GM21381 (cell line): ENCODE data around the gene ANXA7.
"Not testable (repeated sequence)": the region's sequence is repeated elsewhere in the genome, so short reads cannot be mapped to it uniquely, and the experiment has no call there.

Experiments used
- ATAC-seq: cut with Tn5 transposase; IDR thresholded peaks from one replicate; pipeline ENCODE4 v1.9.1; 2021; ENCODE audit warnings: mild to moderate bottlenecking, moderate library complexity; ENCODE audit not compliant: unreplicated experiment

The ANXA7 gene

DNA sequence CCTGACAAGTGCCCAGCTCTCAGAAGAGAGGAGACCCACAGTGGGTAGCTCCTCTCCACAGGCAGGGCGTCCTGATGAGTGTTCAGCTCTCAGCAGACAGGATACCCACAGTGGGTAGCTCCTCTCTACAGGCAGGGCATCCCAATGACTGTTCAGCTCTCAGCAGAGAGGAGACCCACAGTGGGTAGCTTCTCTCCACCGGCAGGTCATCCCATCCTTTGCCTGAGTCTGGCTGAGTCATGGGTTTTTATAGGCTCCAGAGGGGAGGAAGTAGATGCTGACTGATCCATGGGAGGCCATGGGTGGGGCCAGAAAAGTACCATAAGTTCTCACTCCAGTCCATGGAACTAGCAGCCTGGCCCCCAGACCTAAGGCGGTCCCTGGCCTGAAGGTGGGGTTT lies 73.7 kb downstream of the ANXA7 start:
- no peak for ATAC-seq

DNA sequence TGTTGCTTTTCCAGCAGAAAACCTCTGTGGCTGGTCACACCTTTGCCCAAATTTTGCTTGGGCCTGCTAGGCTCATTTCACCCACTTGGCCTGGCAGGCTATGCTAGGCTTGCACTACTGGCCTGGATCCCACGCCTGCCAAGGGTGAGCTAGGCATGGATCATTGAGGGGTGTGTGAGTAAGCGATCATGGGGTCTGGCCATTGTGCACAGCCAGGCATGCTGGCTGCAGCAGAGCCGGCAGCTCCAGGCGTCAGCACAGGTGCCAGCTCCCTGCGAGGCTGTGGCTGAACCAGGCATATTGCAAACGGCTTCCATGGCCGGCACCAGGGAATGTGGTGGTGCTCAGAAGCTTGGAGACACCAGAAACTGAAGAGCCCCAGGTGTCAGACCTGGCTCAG lies 74.4 kb downstream of the ANXA7 start:
- no peak for ATAC-seq

DNA sequence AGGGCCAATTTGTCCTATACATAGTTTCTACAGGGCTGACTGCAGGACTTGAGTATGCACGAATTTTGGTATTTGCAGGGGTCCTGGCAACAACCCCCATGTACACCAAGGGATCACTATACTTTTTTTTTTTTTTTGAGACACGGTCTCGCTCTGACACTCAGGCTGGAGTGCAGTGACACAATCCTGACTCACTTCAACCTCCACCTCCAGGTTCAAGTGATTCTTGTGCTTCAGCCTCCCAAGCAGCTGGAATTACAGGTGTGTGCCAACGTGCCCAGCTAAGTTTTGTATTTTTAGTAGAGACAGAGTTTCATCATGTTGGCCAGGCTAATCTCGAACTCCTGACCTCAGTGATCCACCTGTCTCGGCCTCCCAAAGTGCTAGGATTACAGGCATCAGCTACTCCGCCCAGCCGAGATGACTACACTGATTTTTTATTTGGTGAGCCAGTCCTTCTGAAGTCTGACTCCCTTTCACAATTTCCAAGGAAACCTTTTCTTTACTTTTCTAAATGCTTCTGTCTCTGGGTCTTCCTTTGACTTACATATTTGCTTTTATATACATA lies 75.0 kb downstream of the ANXA7 start:
- no peak for ATAC-seq

DNA sequence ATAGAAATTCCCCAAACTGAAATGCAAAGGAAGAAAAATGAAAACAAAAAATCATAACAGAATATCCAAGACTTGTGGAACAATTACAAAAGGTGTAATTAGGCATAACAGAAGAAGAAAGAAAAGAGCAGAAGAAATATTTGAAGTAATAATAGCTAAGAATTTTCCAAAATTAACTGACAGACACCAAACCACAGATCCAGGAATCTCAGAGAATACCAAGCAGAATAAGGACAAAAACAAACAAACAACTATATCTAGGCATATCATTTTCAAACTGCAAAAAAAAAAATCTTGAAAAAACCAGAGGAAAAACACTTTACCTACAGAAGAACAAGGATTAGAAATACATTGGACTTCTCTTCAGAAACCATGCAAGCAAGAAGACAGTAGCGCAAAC lies 80.7 kb downstream of the ANXA7 start:
- no peak for ATAC-seq

DNA sequence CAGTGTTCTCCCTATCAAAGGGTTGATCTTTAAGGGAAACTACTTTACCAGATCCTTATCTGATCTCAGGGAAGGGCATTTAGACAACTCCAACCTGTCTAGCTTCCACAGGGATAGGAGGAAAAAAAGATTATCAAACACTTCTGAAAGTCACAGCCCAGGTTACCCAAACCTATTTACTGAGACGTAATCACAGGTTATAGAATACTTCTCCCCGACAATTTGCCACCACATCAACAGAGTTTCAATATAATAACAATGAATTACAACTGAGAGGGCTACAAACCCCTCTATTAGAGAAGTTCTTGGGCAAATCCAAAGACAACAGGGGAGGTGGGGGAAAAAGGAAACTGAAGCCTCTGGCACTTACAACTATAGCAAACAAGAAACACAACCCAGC lies 81.5 kb downstream of the ANXA7 start:
- no peak for ATAC-seq

DNA sequence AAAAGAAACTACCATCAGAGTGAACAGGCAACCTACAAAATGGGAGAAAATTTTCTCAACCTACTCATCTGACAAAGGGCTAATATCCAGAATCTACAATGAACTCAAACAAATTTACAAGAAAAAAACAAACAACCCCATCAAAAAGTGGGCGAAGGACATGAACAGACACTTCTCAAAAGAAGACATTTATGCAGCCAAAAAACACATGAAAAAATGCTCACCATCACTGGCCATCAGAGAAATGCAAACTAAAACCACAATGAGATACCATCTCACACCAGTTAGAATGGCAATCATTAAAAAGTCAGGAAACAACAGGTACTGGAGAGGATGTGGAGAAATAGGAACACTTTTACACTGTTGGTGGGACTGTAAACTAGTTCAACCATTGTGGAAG lies 85.3 kb downstream of the ANXA7 start:
- not testable (repeated sequence) for ATAC-seq

DNA sequence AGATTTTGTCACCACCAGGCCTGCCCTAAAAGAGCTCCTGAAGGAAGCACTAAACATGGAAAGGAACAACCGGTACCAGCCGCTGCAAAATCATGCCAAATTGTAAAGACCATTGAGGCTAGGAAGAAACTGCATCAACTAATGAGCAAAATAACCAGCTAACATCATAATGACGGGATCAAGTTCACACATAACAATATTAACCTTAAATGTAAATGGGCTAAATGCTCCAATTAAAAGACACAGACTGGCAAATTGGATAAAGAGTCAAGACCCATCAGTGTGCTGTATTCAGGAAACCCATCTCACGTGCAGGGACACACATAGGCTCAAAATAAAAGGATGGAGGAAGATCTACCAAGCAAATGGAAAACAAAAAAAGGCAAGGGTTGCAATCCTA lies 88.6 kb downstream of the ANXA7 start:
- ATAC-seq, result not testable (repeated sequence)
